Activated naive CD8-positive, alpha-beta T cell treated with anti-CD3 and anti-CD28 coated beads, Interleukin-2, amount 50 U/mL, for 16 hours (primary cell): Measurements from ENCODE around the gene OR2AT4.
"Not testable (repeated sequence)": the region's sequence is repeated elsewhere in the genome, so short reads cannot be mapped to it uniquely, and the experiment has no call there.

ENCODE experiments used
- DNase-seq: peaks from one replicate; pipeline ENCODE4 v3.0.0-alpha.2; 2020; ENCODE audit warnings: low read depth, low spot score

Gene OR2AT4

GRCh38 chr11:75096456-75097172 is at the start of gene OR2AT4:
OR2AT4 (minus strand) TSS chr11:75096876.
- no peak for DNase-seq

- DNase-seq: no peak
Observed at GRCh38 chr11:75145972-75146519, 49.4 kb upstream of the OR2AT4 start.

- no peak for DNase-seq
Observed at GRCh38 chr11:75145196-75145971, 48.7 kb upstream of the OR2AT4 start.

GRCh38 chr11:75144716-75145014 is 48.0 kb upstream of the OR2AT4 start:
- no peak for DNase-seq

- DNase-seq: no peak
Observed at GRCh38 chr11:75143420-75143731, 46.7 kb upstream of the OR2AT4 start.

- peak; percentile 11 for DNase-seq
Observed at GRCh38 chr11:75142714-75143419, 46.2 kb upstream of the OR2AT4 start.

GRCh38 chr11:75141166-75141565 is 44.5 kb upstream of the OR2AT4 start:
- DNase-seq: no peak

- peak; percentile 65 for DNase-seq
Observed at GRCh38 chr11:75140269-75141138, 43.8 kb upstream of the OR2AT4 start.

- DNase-seq: no peak
Observed at GRCh38 chr11:75135651-75136050, 39.0 kb upstream of the OR2AT4 start.

- no peak for DNase-seq
Observed at GRCh38 chr11:75135021-75135650, 38.5 kb upstream of the OR2AT4 start.

- no peak for DNase-seq
Observed at GRCh38 chr11:75133976-75134375, 37.3 kb upstream of the OR2AT4 start.

- DNase-seq: no peak
Observed at GRCh38 chr11:75132080-75132479, 35.4 kb upstream of the OR2AT4 start.

GRCh38 chr11:75126564-75126963 is 29.9 kb upstream of the OR2AT4 start:
- DNase-seq: no peak

GRCh38 chr11:75118577-75118976 is 21.9 kb upstream of the OR2AT4 start:
- no peak for DNase-seq

- DNase-seq: no peak
Observed at GRCh38 chr11:75114465-75114864, 17.8 kb upstream of the OR2AT4 start.

- DNase-seq: no peak
Observed at GRCh38 chr11:75113030-75113429, 16.4 kb upstream of the OR2AT4 start.

- no peak for DNase-seq
Observed at GRCh38 chr11:75112200-75112599, 15.5 kb upstream of the OR2AT4 start.

GRCh38 chr11:75107187-75107586 is 10.5 kb upstream of the OR2AT4 start:
- DNase-seq: no peak

- DNase-seq: not testable (repeated sequence)
Observed at GRCh38 chr11:75105967-75106681, 9.4 kb upstream of the OR2AT4 start.

- DNase-seq: no peak
Observed at GRCh38 chr11:75105462-75105925, 8.8 kb upstream of the OR2AT4 start.
